Sigmoid colon (tissue), 4 donors: ENCODE measurements around the gene GLRX.

Experiments used
- EP300 ChIP-seq, 4 donors: sonication (generic); formaldehyde crosslinking; IDR thresholded peaks; one replicate each; pipeline ENCODE4 v1.6.1; 2017; ENCODE audit warnings: antibody characterized with exemption in 4 of 4
- POLR2A ChIP-seq, 2 donors: fragments of 450-650 bp; IDR thresholded peaks; one replicate each; pipeline ENCODE4 v1.6.1; 2016; ENCODE audit warnings: antibody characterized with exemption in 2 of 2, mild to moderate bottlenecking in 2 of 2, moderate library complexity in 2 of 2
- POLR2AphosphoS5 ChIP-seq, 4 donors: sonication (generic); formaldehyde crosslinking; IDR thresholded peaks; one replicate each; pipeline ENCODE4 v1.6.1; 2017; ENCODE audit warnings: antibody characterized with exemption in 4 of 4
- TF ChIP-seq, protein P1 (sequence below), 4 experiments: fragments of 450-650 bp in 3 of 4; fragments of 200-600 bp in 1 of 4; IDR thresholded peaks; one replicate each; pipeline ENCODE4 v1.5.1; 2016 to 2019; ENCODE audit warnings: antibody characterized with exemption in 4 of 4, mild to moderate bottlenecking in 3 of 4, moderate library complexity in 2 of 4

DNA sequence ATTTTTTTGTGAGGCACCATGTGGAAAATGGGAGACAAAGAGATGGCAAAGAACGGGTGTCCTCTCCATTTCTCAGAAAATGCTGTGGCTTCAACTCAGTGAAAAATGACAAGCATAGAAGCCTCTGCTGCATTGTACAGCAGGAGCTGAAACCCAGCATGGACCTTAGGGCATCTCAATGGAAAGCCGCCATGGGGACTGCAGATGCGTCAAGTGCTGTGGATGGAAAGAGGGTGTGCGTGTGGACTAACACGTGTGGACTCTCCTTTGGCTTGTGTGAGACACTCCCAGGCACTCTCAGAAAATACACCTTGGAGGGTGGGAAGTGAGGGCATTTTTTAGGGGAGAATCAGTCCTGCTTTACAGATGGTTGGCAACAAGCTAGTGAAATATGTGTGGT lies 2.2 kb upstream of the GLRX start:
- TF ChIP-seq, protein P1, sequence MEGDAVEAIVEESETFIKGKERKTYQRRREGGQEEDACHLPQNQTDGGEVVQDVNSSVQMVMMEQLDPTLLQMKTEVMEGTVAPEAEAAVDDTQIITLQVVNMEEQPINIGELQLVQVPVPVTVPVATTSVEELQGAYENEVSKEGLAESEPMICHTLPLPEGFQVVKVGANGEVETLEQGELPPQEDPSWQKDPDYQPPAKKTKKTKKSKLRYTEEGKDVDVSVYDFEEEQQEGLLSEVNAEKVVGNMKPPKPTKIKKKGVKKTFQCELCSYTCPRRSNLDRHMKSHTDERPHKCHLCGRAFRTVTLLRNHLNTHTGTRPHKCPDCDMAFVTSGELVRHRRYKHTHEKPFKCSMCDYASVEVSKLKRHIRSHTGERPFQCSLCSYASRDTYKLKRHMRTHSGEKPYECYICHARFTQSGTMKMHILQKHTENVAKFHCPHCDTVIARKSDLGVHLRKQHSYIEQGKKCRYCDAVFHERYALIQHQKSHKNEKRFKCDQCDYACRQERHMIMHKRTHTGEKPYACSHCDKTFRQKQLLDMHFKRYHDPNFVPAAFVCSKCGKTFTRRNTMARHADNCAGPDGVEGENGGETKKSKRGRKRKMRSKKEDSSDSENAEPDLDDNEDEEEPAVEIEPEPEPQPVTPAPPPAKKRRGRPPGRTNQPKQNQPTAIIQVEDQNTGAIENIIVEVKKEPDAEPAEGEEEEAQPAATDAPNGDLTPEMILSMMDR (IDR thresholded peaks at IDR 0.05): no peak
- TF ChIP-seq POLR2AphosphoS5 (IDR thresholded peaks at IDR 0.05) (no peak), POLR2A (IDR thresholded peaks at IDR 0.05) (no peak), EP300 (IDR thresholded peaks at IDR 0.05) (no peak)
